EH (cell line): ENCODE measurements around the gene CACNA1B.
"Not testable (repeated sequence)": the region's sequence is repeated elsewhere in the genome, so short reads cannot be mapped to it uniquely, and the experiment has no call there.

Experiments used
- DNase-seq: peaks from one replicate; pipeline ENCODE4 v3.0.0-alpha.2; 2015; ENCODE audit warnings: low read depth

Gene CACNA1B

DNA sequence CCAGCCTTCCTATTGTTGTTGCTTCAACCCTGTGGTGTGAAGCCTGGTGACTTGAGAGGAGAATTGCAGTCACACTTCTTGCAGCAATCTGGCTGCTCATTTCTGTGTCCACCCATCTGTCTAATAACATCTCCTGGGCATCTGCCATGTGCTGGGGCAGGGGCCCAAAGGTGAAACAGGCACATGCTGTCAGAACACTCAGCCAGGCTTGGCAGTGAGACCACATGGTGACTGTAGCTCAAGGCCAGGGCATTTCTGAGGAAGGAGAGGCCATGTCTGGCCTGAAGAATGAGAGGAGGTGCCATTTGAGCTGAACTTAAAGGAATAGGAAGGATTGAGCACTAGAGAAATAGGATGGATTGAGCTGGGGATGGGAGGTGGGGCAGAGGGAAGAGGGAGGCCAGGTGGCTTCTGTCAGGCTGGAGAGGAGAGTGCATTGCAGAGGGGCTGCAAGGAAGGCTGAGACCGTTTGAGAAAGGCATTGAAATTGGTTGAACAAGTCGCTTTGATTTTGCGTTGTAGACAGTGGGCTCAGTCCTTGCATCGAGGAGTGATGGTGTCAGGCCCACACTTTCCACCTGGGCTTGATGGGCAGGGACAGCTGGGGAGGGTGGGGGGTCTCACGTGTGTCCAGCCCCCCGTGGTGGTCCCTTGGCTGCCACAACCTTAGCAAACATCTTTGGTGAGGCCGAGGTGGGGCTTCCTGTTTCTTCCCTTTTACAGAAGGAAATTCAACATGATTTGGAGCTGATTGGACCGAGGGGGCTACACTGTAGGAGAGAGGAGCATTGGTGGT is 222.4 kb downstream of the CACNA1B start:
- DNase-seq, result no peak

DNA sequence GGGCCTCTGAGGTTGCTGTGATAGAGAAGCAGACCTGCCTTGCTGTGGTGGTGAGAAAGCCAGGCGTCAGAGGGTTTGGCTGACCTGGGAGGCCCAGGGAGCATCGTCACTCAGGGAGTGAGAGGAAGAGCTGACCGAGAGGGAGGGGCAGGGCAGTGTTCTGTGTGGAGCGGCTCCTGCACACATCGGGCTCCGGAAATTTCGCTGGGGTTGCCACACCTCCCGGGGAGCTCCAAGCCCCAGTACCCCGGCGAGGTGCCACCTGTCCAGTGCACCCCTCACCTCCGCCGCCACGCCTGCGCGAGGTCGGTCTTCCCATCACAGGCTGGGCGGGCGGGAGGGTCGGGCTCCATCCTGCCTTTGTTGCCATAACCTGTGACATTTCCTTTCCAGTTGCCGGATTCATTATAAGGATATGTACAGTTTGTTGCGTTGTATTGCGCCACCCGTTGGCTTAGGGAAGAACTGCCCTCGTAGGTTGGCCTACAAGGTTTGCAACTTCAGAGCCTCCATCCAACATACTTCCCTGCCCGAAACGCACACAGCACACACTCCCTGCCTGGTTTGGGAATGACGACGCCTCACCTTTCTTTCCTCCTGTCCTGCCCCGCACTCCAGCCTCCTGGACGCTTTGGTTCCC is 223.2 kb downstream of the CACNA1B start:
- DNase-seq, result no peak

DNA sequence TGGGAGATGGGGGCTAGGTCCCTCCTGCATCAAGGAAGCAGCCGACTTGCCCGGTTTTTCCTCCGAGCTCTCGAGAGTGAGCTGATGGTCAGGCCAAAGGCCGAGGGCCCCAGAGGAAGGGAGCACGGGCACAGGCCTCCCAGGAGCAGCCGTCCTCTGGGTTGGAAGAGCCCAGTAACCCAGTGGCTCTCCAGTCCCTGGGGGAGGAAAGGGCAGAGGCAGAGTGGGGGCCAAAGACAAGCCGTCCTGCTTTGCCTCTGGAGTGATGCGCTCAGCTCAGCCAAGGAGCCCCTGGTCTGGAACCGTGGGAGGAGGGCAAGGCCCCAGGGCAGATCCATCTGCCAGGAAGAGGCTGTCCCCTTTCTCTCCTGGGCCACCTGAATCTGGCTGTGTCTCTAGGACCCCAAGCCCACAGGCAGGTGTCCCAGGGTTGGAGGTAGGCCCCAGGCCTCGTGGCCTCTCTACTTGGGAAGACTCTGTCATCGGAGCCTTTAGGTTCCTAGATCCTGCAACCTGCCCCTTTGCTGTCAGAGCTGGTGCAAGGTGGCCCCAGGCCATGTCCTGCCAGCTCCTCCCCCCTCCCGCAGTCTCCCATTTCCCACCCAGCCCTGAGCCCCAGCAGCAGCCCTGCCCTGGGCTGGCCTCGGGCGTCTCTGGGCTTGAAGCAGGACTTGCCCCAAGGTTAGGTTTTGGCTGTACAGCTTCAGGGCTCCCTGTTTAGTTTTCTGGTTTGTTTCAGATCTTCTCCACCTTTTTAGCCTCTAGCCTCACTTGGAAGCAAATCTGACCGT is 224.1 kb downstream of the CACNA1B start:
- DNase-seq, result no peak

GRCh38 chr9:138102246-138103051 is 224.9 kb downstream of the CACNA1B start:
- no peak for DNase-seq

- no peak for DNase-seq
These were observed 225.7 kb downstream of the CACNA1B start for GRCh38 chr9:138103111-138103848.

DNA sequence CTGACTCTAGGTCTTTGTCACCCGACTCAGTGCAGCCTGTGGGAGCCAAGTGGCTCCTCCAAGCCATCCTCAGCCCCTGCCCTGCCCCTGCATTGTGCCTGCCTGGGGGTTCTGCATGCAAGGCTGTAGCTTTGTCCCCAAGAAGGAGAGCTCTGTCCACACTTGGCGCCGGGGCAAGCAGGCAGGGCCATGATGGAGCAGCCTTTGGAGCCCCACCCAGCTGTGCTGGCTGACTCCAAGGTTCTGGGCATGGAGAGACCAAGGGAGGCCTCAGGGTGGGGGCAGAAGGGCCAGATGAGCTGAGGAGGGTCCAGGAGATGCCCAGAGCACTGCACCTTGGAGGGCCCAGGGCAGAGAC is 226.2 kb downstream of the CACNA1B start:
- DNase-seq, result no peak

- no peak for DNase-seq
These were observed 226.9 kb downstream of the CACNA1B start for GRCh38 chr9:138104251-138105122.

- DNase-seq, result no peak
These were observed 227.5 kb downstream of the CACNA1B start for GRCh38 chr9:138105123-138105415.

GRCh38 chr9:138105561-138106505 is 228.3 kb downstream of the CACNA1B start:
- DNase-seq, result no peak

DNA sequence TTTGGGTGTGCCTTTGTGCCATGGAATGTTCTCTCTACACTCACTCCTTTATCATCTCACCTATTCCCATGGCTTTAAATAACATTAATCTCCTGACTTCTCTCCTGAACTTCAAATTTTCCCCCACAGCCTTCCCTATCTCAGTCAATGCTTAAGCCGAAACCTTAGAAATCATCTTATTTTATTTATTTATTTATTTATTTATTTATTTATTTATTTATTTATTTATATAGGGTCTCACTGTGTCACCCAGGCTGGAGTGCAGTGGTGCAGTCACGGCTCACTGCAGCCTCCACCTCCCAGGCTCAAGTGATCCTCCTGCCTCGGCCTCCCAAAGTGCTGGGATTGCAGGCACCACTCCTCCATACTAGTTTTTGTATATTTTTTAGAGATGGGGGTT is 229.5 kb downstream of the CACNA1B start:
- DNase-seq, result not testable (repeated sequence)

DNA sequence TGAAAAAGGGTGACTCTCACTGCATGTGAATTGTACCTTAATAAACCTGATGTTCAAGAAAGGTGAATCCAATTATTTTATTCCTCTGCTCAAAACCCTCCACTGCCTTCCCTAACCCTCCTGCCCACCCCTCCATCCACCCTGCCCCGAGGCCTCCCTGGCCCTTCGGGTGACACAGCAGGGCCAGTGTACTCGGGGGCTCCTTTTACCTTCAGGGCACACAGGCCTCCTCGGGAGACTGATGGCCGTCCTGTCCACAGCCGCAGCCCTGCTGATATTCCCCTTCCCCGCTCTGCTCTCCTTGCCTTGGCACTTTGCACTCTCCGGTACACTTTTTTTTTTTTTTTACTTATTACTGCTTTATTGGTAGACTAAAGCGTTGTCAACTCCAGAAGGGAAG is 234.0 kb downstream of the CACNA1B start:
- DNase-seq, result no peak

DNA sequence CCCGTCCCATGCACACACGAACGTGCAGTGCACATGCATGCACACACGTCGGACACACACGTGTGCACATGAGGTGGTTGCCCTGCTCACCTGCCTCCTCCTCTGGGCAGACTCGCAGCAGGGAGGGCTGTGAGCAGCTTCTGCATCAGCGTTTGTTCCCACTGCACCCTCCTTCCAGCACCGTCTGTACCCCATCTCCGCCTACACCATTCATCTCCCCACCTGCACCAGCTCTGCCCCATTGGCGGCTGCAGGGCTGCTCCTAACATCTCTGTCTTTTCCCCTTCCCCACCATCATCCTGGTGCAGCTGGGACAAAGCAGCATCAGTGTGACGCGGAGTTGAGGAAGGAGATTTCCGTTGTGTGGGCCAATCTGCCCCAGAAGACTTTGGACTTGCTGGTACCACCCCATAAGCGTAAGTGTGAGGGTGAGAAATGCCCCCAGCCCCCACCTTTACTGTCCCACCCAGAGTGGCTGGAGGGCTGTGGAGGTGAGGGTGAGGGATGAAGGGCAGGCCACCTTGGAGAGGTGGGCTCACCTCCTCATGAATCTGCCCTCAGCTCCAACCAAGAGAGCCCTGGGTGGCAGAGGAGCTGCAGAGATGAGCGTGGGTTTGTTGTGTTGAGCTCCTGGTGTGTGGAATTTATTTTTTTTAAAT is 234.6 kb downstream of the CACNA1B start:
- no peak for DNase-seq

GRCh38 chr9:138112791-138113600 is 235.4 kb downstream of the CACNA1B start:
- DNase-seq, result no peak

GRCh38 chr9:138113701-138114325 is 236.2 kb downstream of the CACNA1B start:
- DNase-seq, result not testable (repeated sequence)

- no peak for DNase-seq
These were observed 237.1 kb downstream of the CACNA1B start for GRCh38 chr9:138114501-138115245.

DNA sequence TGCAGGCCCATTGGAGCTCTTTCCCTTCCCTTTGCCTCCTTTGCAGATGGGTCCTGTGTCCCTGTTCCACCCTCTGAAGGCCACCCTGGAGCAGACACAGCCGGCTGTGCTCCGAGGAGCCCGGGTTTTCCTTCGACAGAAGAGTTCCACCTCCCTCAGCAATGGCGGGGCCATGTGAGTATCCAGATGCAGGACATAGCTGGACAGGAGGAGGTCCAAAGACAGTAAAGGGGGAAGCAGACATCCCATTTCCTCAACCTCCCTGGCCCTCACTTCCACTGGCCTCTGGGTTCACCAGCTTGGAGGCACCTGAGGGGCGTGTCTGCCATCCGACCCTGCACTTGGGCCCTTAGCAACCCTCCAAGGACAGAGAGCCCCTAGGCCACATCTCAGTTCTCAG is 237.9 kb downstream of the CACNA1B start:
- no peak for DNase-seq

DNA sequence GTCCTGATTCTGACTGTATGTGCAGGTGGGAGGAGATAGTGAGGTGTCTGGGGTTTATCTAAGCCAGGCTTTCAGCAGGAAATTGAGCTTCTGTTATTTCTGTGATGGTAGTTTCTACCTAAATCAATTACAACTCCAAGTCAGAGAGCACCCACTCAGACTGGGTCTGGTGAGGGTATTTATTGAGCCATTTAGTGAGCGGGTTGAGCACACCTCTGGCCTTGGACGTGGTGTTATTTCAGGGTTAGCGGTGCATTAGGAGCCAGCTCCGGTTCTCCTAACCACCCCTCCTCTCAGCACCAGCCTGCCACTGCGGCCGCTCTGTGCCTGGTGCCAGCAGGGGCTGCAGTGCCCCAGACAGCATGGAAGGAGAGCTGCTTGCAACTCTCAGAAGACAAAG is 238.9 kb downstream of the CACNA1B start:
- DNase-seq, result no peak
